HG03439 (cell line): ENCODE results near the gene EIF4E2.

Source experiments
- ATAC-seq: cut with Tn5 transposase; IDR thresholded peaks from one replicate; pipeline ENCODE4 v1.9.1; 2021; ENCODE audit warnings: mild to moderate bottlenecking, moderate library complexity; ENCODE audit not compliant: unreplicated experiment

EIF4E2 gene, protein sequence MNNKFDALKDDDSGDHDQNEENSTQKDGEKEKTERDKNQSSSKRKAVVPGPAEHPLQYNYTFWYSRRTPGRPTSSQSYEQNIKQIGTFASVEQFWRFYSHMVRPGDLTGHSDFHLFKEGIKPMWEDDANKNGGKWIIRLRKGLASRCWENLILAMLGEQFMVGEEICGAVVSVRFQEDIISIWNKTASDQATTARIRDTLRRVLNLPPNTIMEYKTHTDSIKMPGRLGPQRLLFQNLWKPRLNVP

DNA sequence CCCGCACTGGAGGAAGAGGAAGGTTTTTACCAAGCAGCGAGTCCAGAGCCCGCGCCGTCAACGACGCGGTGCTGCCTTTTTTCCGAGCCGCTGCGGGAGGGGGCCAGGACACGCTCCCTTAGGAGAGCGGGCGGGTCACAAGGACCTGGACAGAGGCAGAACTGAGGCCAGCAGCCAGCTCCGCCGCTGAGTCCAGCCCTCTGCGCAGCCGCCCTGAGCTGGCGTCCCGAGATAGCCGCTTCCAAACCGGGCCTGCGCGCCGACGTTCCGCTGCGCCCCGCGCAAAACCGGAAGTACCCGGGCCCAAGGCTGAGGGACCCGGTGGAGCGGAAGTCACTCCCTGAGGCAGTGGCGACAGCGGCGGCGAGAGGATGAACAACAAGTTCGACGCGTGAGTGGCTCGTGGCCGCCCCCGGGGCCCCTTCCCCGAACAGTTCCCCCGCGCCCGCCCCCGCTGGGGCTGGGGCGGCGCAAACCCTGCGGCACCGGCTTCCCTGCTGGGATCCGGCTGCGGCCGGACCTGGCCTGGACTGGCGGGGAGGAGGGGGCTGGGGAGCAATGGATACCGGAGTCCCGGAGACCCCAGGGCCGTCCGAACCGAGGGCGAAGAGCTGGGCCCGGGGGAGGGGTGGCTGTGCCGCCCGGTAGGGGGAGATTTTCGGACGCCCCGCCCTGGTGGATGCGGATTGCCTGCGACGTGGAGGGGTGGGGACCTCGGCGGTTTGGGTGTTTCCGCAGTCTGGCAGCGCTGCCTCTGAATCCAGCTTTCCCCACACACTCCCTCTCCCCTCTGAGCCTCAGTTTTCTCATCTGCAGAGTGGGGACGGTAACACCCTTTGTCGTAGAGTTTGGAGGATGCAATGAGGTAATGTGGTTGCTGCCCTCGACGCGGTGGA, at the start of gene EIF4E2, which contains the start of gene TIGD1:
Gene EIF4E2, plus strand, starts transcription at position 336 of the 896 bp plus-strand sequence. Its CDS starts 36 bp downstream, at position 372.
Gene TIGD1, minus strand, starts transcription at position 204 of the 896 bp plus-strand sequence. CDS start 675 bp downstream, outside the sequence.
- peak; percentile 94 for ATAC-seq

DNA sequence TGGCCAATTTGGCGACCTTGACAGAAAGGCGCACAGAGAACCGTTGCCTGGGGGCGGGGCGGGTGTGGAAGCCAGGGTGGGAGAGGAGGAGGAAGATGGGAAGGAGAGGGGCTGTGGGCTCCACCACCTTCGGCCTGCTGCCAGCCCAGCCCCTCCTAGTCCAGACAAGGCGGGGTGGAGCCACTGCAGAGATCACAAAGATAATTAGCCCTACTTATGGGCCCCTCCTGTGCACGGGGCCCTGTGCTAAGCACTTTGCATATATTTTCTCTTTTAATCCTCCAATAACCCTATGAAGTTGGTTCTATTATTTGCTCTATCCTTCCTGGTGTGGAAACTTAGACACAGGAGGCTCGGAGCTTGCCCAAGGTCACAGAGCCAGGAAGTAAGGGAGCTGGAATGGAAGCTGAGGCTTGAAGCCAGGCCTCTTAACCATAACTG, 49.1 kb upstream of the EIF4E2 start:
- ATAC-seq: no peak

DNA sequence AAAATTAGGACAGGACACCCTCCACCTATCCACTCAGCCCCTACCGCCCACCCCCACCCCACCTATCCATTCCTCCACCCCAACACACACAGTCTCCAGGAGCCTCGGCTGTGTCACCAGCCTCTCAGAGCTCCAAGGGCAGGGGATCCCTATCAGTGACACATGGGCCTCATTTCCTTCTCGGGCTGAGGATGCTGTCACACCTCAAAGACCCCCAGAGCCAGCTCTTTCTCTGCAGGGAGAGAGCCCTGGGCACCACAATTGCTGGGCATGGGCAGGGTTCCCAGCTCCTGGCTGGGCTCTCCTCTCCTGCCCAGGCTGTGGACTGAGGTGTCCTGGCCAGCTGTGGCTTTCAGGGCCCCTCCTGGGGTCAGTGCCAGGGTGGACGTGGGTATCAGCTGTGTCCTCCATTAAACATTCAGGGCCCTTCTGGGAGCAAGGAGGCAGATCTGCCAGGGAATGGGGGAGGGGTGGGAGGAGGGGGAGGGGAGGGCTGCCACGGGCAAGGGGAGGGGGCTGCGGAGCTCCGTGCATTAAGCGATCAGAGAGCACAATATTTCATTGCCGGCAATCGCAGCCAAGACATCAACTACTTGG, 48.6 kb upstream of the EIF4E2 start:
- ATAC-seq: no peak

DNA sequence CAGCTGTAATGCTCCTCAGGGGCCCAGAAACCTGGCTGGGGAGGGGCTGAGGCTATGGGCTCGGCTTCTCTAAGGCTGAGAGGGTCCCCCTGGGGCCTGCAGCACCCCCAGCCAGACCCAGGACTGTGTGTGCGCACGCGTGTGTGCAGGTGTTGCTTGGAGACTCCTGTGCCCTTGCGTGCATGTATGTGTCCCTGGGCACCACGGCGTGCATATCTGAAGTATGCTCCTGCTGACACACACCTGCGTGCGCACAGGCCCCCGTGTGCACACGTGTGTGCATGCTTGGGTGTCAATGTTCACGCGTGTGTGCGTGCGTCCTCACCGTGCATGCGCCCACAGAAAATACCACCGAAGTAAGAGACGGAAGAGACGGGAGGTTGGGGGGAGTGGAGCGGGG, 48.0 kb upstream of the EIF4E2 start:
- no peak for ATAC-seq

DNA sequence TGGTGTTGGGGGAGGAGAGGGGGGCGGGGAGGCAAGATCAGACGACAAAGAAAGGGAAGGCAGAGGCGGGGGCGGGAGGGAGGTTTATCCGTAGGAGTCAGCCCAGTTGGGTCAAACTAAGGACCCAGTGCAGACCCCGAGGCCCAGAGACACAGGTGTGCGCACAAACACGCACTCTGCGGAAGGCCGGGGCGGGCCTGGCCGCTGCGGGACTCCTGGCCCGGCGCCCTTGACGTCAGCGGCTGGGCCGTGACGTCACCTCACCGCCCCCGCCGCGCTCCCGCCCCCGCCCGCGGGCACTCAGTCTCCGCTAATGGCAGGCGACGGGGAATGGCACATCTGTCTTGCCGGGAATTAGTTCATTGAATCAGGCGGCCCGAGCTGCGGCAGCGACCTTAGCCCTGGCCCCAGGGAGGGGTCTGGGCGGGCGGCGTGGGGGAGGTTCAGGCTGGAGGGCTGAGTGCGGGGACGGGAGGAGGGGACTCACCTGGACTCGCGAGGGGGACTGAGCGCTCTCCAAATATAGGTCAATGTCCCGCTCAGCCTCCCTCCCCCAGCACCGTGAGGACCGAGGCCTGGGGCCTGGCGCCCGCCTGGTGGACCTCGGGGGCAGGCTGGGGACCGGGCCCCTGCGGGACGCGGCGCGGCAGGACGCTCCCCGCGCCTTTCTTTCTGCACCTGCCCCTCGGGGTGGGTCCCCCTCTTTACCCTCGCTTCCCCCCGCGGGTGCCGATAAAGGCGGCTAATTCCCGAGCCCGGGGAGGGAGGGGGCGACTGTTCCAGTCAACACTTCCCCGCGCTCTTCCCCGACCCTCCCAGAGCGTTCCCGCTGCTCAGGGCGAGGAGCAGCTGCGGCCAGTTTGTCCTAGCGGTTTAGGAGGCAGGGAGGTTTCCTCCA, 47.3 kb upstream of the EIF4E2 start:
- no peak for ATAC-seq

DNA sequence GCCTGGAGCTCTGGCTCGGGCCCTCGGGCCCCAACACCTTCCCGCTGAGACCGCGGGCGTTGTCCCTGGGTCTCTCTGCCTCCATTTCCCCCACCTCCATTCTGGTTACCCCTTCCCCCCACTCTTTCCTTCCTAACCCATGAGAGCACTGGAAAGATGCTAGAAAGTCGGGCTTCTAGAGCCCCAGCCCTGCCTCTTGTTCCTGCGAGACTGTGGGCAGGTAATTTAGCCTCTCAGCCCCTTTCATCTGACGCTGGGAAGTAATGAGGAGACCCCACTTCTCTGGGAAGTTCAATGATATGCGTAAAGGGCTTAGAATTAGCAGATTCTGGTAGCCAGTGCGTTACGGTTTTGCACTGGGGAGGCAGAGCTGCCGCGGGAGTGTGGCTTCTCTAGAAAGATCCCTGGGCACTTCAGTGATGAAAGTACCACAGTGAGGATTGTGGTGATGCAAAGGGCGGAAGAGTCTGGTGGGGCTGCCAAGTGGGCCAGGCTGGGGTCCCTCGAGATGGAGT, 46.6 kb upstream of the EIF4E2 start:
- no peak for ATAC-seq

DNA sequence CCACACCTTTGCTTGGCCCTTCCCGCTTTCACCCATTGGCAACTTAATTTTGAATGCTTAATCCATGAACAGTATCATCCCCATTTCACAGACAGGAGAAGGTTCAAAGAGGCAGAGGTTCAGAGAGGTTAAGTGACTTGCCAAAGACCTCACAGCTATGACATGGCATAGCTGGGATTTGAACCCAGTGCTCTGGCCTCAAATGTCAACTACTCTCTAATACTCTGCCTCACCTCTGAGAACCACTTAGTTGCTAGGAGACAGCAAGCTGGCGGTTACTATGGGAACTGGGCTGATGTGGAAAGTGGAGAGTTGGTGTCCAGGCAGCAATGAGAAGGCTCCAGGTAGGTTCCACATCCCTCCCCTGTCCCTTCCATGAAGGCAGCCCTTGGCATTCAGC, 46.1 kb upstream of the EIF4E2 start:
- no peak for ATAC-seq

DNA sequence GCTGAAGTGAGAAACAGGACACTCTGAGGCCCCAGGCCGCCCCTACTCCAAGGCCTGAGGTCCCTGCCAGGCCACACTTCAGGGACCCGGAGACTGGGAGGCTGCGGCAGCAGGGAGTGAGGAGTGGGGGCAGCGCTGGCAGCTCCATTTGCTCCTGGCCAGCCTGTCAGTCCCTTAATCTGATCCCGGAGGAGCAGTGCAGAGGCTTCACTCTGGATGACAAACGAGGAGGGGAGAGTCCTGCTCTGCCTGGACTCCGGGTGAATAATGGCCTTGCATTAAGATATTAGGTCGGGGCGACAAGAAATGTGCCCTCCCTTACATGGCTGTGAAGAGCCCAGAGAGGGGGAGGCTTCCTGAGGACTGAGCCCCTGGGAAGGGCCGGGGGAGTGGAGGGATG, 44.6 kb upstream of the EIF4E2 start:
- no peak for ATAC-seq

DNA sequence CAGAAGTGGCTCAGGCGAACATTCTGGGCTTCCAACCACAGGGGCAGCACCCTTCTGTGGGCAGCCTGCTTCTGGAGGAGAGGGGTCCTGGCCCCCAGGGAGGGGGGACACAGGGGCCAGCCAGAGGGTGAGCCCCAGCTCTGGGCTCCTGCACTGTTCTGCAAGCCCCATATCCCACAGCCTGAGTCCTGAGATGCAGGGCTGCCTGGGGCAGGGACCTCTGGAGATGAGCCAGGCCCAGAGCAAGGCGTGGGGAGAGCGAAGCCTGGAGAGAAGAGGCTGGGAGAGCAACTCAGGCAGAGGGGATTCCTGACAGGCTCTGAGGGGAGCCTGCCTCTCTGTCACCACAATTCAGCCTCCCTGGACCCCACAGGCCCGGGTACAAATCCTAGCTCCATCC, 43.8 kb upstream of the EIF4E2 start:
- ATAC-seq: no peak

DNA sequence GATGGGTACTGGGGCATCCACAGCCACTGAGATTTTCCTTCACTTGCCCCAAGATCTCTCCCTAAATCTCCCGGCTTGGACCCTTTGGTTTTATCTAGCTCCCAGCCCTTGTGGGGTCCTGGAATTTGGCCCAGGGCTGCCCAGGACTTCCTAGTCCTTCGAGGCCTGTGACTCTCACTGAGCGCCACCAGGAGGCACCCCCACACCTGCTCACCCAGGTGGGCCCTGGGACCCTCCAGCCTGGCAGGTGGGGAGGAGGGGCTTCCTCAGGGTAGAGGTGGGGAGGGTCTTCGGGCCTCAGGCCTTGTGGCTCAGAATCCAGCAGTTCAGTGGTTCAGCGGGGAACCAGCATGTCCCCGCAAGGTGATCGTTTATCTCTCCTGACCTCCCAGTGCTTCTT, 42.2 kb upstream of the EIF4E2 start:
- no peak for ATAC-seq

DNA sequence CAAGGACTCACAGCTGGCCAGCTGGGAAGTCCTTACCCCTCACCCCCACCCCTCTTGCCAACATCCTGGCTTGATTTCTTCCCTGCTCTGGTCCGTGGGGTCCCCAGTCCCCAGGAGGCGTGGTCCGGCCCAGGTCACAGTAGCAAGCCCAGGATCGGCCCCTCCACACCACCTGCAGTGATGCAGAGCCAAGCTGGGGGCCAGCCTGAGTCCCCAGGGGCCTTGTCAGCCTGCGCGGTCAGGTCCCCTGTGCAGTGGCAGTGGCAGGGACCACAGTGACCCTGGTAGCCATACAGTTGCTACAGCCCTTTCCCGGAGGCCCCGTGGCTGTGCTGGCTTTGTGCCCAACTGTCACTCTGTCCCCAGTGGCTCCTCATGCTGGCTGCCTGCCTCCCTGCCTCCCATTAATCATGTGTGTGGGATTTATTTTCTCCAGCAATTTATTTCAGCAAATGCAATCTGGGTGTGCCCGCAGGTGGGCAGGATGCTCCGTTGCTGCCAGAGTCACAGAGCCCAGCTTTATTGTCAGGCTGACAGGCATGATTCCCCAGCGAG, 39.1 kb upstream of the EIF4E2 start:
- ATAC-seq: no peak

DNA sequence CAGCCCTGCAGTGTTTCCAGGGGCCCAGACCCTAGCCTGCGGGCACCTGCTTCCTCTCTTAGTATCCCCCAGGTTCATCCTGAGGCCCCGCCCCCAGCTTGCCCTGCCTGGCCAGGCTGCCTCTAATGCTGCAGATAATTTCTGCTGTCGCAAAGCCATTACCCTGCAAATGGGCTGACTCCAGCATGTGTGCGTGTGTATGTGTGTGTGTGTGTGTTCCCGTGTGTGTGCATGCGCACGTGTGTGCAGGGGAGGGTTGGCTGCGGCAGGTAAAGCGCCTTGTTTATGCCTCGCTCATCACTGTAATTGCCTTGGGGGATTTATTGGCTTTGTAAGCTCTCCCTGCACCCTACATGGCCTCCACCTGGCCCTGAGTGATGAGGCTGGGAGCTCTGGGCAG, 37.9 kb upstream of the EIF4E2 start:
- no peak for ATAC-seq

DNA sequence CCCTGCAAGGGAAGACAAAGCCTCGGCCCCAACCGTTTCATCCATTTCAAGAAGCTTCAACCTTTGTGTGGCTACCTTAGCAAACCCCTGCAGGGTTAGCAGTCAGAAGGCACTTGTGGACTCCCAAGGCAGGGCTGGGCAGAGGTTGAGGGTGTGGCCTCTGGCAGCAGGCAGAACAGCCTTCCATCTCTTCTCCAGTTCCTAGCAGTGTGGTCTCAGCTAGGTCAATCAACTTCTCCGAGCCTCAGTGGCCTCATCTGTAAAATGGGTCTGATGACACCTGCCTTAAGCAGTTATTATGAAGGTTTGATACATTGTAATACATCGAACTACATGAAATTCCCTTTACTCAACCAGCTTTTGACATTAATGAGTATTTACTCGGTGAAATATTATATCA, 37.1 kb upstream of the EIF4E2 start:
- no peak for ATAC-seq

DNA sequence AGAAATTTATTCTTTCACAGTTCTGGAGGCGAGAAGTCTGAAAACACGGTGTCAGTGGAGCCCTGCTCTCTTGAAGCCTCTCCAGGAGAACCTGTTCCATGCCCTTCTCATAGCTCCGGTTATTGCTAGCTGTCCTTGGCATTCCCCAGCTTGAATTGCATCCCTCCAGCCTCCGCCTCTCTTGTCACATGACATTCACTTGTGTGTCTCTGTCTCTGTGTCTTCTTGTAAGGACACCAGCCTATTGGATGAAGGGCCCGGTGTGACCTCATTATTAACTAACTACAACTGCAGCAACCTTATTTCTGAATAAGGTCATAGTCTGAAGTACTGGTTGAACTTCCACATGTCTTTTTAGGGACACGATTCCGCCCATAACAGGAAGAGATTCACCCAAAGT, 34.9 kb upstream of the EIF4E2 start:
- no peak for ATAC-seq

DNA sequence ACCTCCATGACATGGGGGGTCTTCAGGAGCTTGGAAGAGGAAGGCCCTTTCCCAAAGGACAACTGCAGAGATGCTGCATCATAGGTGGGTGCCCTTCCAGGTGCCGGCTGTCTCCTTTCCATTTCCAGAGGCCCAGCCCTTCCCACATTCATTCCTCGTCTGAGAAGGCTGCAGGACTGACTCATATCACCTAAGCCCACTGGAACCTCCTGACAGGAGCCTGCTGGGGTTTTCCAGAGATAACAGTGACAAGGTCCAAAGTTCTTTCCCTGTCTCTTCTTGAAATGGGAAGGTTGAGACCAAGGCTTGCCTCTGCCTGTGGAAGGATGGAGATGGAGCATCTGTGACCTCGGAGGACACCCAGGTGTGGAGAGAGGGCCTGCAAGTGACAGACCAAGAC, 33.9 kb upstream of the EIF4E2 start:
- ATAC-seq: no peak

DNA sequence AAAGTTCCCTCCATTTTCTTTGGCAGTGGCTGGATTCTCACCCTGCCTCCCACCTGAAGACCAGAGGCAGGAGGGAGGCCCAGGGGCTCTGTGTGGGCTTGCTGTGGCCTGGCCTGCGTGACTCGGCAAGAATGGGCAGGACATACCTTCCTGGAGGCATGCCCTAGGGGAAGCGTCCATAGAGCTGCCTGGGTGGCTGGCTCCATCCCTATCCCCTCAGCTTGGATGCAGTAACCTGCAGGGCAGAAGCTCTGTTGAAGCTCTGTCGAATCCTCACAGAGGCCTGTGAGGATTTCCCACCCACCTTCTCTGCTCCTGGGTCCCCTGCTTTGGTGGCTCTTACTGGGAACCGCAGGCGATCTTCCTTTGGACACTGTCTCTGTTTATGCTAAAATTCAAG, 31.6 kb upstream of the EIF4E2 start:
- ATAC-seq: no peak

DNA sequence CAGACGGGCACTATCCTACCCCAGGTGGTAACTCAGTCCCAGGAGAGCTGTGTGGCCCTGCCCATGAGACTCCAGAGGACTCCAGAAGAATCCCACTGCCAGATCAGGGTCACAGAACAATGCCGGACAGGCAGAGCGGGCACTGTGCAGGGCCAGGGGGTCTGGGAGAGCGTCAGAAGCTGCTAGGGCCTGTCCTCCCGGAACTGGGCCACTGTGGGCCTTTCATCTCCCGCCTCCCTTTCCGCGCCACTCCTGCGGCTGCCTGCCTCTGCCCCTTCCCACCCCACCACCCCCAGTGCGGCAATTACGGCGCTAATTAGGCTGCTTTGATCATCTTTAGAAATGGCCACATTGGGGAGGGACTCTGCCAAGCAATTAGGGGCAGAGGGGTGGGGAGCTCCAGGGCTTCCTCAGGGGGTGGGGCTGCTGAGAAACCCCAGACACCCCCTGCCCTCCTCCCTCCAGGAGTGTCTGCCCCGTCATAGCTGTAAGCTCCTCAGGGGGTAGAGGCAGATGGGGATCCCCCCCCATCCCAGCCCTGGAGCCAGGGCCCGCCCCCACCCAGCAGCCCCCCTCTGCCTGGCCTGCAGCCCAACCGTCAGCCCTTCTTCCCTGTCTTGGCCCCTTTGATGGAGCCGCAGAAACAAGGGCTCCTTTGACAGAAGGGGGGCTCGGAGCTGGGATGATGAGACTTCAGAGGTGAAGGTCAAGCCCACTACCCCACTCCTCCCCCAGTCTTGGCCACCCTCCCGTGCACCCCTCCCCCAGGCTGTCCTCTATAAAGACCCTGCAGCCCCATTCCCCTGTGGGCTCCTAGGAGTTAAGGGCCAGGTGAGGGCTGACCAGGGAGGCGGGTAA, 30.7 kb upstream of the EIF4E2 start, which contains the start of gene PRSS56:
Gene PRSS56, plus strand, starts transcription at position 808 of the 858 bp plus-strand sequence. CDS start 211 bp downstream, outside the sequence.
- no peak for ATAC-seq

DNA sequence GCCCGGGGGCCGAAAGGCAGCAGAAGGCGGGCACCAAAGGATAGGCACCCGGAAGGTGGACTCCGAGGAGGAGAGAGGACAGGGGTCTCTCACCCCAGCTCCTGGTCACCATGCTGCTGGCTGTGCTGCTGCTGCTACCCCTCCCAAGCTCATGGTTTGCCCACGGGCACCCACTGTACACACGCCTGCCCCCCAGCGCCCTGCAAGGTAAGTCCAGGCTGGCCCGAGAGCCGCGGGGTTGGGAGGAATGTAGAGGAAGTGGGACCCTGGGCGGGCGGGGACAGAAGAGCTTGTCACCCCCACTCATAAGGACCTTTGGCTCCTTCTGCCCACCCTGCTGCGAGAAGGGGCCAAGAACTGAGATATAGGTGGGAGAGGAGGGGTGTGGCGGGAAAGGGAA, 30.0 kb upstream of the EIF4E2 start:
- no peak for ATAC-seq

DNA sequence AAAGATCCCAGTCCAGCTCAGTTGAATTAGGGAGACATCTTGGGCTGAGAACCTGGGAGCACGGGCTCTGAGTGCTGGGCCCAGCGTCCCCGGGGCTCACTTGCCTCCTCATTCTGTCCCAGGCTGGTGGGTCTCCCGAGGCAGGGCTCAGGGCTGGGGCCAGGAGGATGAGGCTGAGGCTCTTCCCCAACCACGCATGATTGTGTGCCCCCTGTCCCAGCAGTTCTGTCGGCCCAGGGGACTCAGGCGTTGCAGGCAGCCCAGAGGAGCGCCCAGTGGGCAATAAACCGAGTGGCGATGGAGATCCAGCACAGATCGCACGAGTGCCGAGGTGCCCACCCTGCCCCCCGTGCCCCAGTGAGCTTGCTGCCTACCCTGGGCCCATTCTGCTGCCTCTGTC, 29.4 kb upstream of the EIF4E2 start:
- no peak for ATAC-seq
